Brain microvascular endothelial cell (primary cell): Measurements from ENCODE around the gene GPR132.

Experiments
- DNase-seq: peaks from one replicate; pipeline ENCODE4 v3.0.0-alpha.2; 2020
- H3K27ac ChIP-seq: fragments of 250-450 bp; sonication (Bioruptor Pico); 2 replicates; pipeline ENCODE4 v1.5.1; 2020; ENCODE audit warnings: mild to moderate bottlenecking, moderate library complexity
- H3K27me3 ChIP-seq: fragments of 250-450 bp; sonication (Bioruptor Pico); replicated peaks from 2 replicates; pipeline ENCODE4 v1.5.1; 2020; ENCODE audit warnings: mild to moderate bottlenecking
- H3K36me3 ChIP-seq: fragments of 250-450 bp; sonication (Bioruptor Pico); replicated peaks from 2 replicates; pipeline ENCODE4 v1.5.1; 2020; ENCODE audit warnings: mild to moderate bottlenecking
- H3K4me3 ChIP-seq: 2 replicates; pipeline ENCODE4 v1.5.1; 2011; ENCODE audit warnings: low read depth, mild to moderate bottlenecking, control low read depth, low read length, moderate library complexity
- in situ Hi-C: cut with HindIII; loops from 2 replicates; pipeline ENCODE4 v1.10.0; 2017; ENCODE audit warnings: low sequenced_read_pairs, low pct_ligation_motif_present
- TF ChIP-seq, protein P1 (sequence below): IDR thresholded peaks from 2 replicates; pipeline ENCODE4 v1.5.1; 2011; ENCODE audit warnings: low read depth, mild to moderate bottlenecking, moderate library complexity, low read length, control low read depth, inconsistent platforms; ENCODE audit errors: missing control alignments

Gene GPR132

DNA sequence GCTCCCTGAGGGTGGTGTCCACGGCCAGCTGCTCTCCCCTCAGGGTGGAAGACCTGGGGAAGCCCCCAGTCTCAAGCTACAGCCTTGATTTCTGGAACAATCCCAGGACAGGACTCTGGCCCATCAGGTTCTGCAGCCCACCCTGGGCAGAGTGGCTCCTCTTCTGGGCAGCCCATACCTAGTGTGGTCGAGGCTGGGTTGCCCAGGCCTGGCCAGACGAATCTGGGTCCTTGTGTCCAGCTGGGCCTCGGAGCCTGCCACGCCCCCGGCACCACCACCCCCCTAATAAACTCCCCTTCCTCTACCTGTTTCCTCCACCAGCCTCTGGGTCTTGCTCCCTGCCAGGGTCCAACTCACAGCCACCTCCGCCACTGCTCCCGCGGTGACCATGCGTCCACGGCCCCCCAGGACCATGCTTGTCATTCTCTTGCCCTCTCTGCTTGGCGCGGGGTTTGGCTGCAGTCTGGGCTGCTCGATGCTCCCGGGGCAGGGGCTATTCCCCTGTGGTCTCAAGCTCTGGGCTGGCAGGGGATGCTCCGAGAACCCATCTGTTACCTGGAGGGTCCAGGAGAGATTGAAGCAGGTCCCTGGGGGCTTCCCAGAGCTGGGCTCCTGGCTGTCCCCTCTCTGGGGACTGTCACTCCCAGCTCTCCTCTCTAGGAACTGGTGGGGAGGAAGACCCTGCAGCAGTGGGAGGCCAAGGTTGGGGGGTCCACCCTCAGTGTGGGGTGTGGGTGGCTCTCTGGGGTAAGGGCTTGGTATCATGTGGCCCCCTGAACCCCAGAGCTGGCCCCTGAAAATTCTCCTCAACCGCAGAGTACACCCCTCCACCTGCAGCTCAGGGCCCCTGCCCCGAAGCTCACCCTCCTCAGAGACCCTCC is 8.7 kb upstream of the GPR132 start:
- TF ChIP-seq, protein P1, sequence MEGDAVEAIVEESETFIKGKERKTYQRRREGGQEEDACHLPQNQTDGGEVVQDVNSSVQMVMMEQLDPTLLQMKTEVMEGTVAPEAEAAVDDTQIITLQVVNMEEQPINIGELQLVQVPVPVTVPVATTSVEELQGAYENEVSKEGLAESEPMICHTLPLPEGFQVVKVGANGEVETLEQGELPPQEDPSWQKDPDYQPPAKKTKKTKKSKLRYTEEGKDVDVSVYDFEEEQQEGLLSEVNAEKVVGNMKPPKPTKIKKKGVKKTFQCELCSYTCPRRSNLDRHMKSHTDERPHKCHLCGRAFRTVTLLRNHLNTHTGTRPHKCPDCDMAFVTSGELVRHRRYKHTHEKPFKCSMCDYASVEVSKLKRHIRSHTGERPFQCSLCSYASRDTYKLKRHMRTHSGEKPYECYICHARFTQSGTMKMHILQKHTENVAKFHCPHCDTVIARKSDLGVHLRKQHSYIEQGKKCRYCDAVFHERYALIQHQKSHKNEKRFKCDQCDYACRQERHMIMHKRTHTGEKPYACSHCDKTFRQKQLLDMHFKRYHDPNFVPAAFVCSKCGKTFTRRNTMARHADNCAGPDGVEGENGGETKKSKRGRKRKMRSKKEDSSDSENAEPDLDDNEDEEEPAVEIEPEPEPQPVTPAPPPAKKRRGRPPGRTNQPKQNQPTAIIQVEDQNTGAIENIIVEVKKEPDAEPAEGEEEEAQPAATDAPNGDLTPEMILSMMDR, result no peak
- in situ Hi-C loops, result no loop called here
- Histone ChIP-seq H3K36me3 (no peaks in the 10 kb centered on the region), H3K27me3 (no peaks in the 10 kb centered on the region), H3K4me3 (no peak overlapping the region), H3K27ac (no peak overlapping the region)
- no peak for DNase-seq

DNA sequence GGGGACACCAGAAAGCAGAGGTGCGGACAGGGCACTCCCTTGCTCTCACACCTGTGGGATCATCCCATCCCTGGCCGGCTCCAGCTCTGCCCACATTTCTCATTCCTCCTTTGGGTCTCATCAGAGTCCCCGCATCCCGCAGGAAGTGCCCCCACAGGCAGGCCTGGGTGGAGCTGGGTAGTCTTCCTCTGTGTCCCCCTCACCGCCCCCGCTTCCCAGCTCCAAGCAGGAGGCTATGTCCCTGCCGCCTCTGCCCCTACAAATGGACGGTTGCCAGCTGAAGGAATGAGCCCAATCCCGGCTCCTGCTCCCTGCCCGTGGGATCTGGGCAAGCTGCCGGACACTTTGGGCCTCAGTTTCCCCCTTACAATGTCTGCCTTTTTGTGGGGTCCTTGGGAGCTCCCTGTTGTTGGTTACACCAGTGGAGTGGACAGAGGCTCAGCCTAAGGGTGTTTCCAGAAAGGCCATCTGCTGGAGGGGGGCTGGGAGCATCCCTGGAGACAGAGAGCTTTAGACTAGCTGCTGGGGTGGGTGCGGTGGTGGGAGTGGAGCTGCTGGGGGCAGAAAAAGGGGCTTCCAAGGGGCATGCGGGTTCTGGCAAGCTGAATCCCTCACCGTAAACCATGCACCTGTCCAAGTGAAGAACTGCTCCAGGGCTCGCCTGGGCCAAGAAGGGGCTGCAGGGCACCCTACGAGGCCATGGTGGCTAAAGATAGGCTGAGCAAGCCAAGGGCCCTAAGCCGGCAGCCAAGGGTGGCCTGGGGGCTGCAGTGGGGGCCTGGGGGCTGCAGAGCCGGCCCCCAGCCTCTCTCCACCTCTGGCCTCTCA is 7.9 kb upstream of the GPR132 start:
- TF ChIP-seq, protein P1, result no peak
- H3K27me3 ChIP-seq, result no peaks in the 10 kb centered on the region
- no peaks in the 10 kb centered on the region for H3K36me3 ChIP-seq
- no peak overlapping the region for H3K4me3 ChIP-seq
- DNase-seq, result no peak
- H3K27ac ChIP-seq, result no peak overlapping the region
- in situ Hi-C loops, result no loop called here

DNA sequence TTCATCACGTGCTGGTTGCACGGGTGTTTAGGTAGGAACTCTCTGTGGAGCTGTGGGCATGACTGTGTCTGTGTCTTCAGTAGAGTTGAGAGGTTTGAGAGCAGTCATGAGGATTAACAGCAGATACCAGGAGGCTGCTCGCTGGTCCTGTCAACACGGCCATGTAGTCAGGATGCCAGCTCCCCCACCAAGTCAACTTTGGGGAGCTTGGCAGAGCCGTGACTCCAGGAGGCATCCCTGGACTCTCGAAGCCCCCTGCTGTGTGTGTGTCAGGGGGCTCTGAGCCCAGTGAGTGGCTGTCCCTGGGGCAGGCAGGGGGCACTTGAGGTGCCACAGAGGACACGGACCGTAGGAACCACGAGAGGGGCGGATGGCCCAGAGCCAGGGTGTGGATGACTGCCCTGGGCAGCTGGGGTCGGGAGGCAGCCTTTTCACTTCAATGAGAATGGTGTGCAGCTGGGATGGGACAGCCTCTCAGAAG is 7.2 kb upstream of the GPR132 start:
- in situ Hi-C loops, result no loop called here
- no peaks in the 10 kb centered on the region for H3K27me3 ChIP-seq
- TF ChIP-seq, protein P1, result no peak
- H3K36me3 ChIP-seq, result no peaks in the 10 kb centered on the region
- no peak overlapping the region for H3K4me3 ChIP-seq
- no peak for DNase-seq
- H3K27ac ChIP-seq, result no peak overlapping the region

DNA sequence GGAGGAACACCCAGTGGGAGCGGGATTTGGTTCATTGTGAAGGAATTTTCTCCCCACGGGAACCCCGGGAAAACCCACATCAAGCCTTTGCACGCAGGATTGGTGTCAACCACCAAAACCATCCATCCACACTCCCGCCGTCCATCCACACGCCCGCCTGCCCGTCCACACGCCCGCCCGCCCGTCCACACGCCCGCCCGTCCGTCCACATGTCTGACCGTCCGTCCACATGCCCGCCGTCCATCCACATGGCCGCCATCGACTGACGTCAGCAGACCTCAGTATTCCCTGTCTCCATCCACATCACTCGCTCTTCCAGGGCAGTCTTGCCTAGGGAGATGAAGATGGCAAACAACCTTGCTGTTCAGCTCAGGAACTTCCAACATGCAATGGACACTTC is 6.7 kb upstream of the GPR132 start:
- no peaks in the 10 kb centered on the region for H3K27me3 ChIP-seq
- H3K27ac ChIP-seq, result no peak overlapping the region
- in situ Hi-C loops, result no loop called here
- no peak overlapping the region for H3K4me3 ChIP-seq
- DNase-seq, result no peak
- TF ChIP-seq, protein P1, result no peak
- no peaks in the 10 kb centered on the region for H3K36me3 ChIP-seq

DNA sequence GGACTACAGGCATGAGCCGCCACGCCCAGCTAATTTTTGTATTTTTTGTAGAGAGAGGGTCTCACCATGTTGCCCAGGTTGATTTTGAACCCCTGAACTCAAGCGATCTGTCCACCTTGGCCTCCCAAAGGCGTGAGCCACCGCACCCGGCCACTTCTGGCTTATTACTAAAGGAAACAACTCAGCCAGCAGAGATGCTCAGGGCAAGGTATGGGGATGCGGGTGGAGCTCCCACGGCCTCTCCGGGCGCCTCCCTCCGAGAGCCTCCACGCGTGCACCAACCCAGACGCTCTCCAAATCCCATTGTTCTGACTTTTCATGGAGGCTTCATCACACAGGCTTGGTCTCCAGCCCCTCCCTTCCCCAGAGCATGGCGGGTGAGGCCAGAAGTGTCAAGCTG is 6.1 kb upstream of the GPR132 start:
- no peaks in the 10 kb centered on the region for H3K27me3 ChIP-seq
- H3K36me3 ChIP-seq, result no peaks in the 10 kb centered on the region
- TF ChIP-seq, protein P1, result no peak
- in situ Hi-C loops, result no loop called here
- no peak overlapping the region for H3K4me3 ChIP-seq
- H3K27ac ChIP-seq, result no peak overlapping the region
- DNase-seq, result no peak
